HUES48 (cell line): Measurements from ENCODE around the gene C1orf21.

ENCODE experiments used
- H3K27ac ChIP-seq: one replicate; pipeline ENCODE4 v1.7.0; 2013; ENCODE audit warnings: low read depth, low read length, inconsistent platforms
- H3K27me3 ChIP-seq: 2 replicates; pipeline ENCODE4 v1.6.1; 2013; ENCODE audit warnings: mild to moderate bottlenecking, low read length; ENCODE audit not compliant: control insufficient read depth, insufficient read depth
- H3K36me3 ChIP-seq: 2 replicates; pipeline ENCODE4 v1.6.1; 2013; ENCODE audit warnings: low read length; ENCODE audit not compliant: control insufficient read depth, insufficient read depth
- H3K4me1 ChIP-seq: 2 replicates; pipeline ENCODE4 v1.6.1; 2013; ENCODE audit warnings: mild to moderate bottlenecking, low read length; ENCODE audit not compliant: control insufficient read depth, insufficient read depth
- H3K4me3 ChIP-seq: 2 replicates; pipeline ENCODE4 v1.5.1; 2013; ENCODE audit warnings: mild to moderate bottlenecking, low read depth, low read length
- H3K9ac ChIP-seq: 2 replicates; pipeline ENCODE4 v1.6.1; 2013; ENCODE audit warnings: mild to moderate bottlenecking, low read depth, low read length, moderate library complexity
- H3K9me3 ChIP-seq: 2 replicates; pipeline ENCODE4 v1.6.1; 2013; ENCODE audit warnings: low read length; ENCODE audit not compliant: control insufficient read depth, insufficient read depth

Gene C1orf21

GRCh38 chr1:184465489-184466146 lies 78.8 kb downstream of the C1orf21 start:
- Histone ChIP-seq H3K9me3 (no peaks in the 10 kb centered on the region), H3K27me3 (no peaks in the 10 kb centered on the region), H3K4me1 (peaks cover 19% of the 10 kb centered on the region), H3K36me3 (no peaks in the 10 kb centered on the region), H3K4me3 (no peak overlapping the region), H3K9ac (no peak overlapping the region), H3K27ac (no peak overlapping the region)

DNA sequence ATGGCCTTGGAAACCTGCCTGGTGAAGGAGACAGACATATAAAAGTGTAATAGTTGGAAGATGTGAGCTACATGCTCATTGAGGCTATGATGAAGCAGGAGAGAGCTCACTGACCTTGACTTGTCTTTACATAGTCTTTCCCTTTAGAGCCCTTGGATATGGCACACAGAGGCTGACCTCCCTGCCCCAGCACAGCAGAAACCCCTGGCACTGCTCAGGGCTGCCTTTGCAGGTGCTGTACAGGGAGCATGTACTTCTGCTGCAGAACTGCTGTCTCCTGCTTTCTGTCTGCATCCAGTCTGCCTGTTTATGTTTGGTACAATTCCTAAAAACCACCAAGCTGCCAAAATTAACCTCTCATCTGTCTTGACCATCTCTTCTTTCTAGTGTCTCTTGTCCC lies 80.5 kb downstream of the C1orf21 start:
- H3K36me3 ChIP-seq = no peaks in the 10 kb centered on the region
- no peaks in the 10 kb centered on the region for H3K9me3 ChIP-seq
- no peak overlapping the region for H3K4me3 ChIP-seq
- H3K9ac ChIP-seq = no peak overlapping the region
- H3K4me1 ChIP-seq = peaks cover 8% of the 10 kb centered on the region; the same call in 1 of the 2 replicates
- no peak overlapping the region for H3K27ac ChIP-seq
- H3K27me3 ChIP-seq = no peaks in the 10 kb centered on the region

DNA sequence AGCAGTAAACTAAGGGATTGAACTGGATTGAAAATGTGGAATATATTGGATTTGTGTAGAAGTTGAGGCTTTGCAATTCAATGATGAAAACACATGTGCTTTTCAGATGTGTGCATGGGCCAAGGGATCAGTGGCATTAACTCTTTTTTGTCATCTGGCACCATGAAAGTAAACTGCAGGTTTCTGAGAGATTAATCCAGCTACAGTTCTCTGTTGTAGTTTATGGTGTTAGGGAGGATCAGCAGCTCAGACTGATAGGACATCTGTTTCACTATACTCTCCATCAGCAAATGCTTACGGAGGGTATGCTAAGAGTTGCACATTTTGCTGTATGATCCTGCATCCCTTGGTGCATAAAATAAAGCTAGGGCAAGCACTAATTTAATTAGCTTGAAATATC lies 82.6 kb downstream of the C1orf21 start:
- H3K27ac ChIP-seq = no peak overlapping the region
- peaks cover 16% of the 10 kb centered on the region for H3K4me1 ChIP-seq
- H3K9ac ChIP-seq = no peak overlapping the region
- H3K36me3 ChIP-seq = no peaks in the 10 kb centered on the region
- H3K27me3 ChIP-seq = no peaks in the 10 kb centered on the region
- H3K4me3 ChIP-seq = no peak overlapping the region
- H3K9me3 ChIP-seq = no peaks in the 10 kb centered on the region

- H3K36me3 ChIP-seq = no peaks in the 10 kb centered on the region
- no peaks in the 10 kb centered on the region for H3K9me3 ChIP-seq
- H3K4me3 ChIP-seq = no peak overlapping the region
- H3K27me3 ChIP-seq = no peaks in the 10 kb centered on the region
- H3K27ac ChIP-seq = no peak overlapping the region
- H3K4me1 ChIP-seq = peaks cover 13% of the 10 kb centered on the region
- H3K9ac ChIP-seq = no peak overlapping the region
Observed at GRCh38 chr1:184471686-184472085, 84.9 kb downstream of the C1orf21 start.

DNA sequence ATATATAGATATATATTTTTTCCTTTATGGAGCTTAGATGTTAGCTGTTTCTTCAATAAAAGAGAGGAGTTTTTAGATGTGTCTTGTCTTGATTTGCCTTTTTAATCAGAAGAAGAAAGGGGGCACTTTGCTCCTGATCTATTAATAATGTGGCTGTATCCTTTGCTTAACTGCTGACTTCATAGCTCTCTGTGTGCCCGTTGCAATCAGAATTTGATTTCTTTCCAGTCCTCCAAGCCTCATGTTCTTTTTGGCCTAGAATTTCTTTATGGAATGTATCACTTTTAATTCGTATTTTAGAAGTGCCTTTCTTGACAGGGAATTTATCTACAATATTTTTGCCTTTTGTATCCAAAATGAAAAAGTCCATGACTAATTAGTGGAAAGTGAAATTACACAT lies 85.3 kb downstream of the C1orf21 start:
- Histone ChIP-seq H3K27me3 (no peaks in the 10 kb centered on the region), H3K4me3 (no peak overlapping the region), H3K9me3 (no peaks in the 10 kb centered on the region), H3K27ac (no peak overlapping the region), H3K9ac (no peak overlapping the region), H3K4me1 (peaks cover 13% of the 10 kb centered on the region), H3K36me3 (no peaks in the 10 kb centered on the region)

DNA sequence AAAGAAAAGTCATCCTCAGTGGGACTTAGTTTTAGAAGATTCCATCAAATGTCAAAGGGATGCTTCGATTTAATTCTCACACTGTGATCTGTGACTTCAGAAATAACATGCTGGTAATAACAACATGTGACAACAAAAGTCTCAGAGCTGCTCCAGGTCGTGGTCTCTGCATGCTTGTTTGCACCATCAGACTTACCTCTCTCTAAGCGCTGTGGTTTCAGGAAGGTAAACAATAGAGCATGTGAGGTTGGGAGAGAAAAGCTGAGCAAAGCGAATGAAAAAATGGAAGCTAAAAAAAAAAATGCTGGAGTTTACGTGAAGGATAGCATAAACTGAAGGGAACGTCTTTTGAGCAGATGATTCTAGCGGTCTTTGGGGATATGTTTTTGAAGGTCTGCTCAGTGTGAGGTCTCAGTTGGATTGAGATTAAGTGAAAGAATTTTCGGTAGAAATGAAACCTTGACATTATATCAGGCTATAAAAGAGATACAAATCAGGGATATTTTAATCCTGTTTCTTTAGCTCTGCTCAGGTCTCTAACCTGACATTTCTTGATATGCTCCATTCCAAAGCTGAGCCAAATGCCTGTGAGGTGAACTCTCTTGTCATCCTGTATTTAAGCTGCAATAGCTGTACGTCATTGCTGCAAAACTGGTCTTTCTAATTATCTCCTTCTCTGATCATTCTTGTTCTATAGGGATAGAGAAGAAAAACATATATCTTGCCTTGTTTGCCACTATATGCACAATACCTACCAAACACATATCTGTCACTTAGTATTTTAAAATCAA lies 86.5 kb downstream of the C1orf21 start:
- Histone ChIP-seq H3K9ac (no peak overlapping the region), H3K4me1 (peaks cover 13% of the 10 kb centered on the region), H3K9me3 (no peaks in the 10 kb centered on the region), H3K27me3 (no peaks in the 10 kb centered on the region), H3K36me3 (peaks cover 9% of the 10 kb centered on the region; the same call in 1 of the 2 replicates), H3K4me3 (no peak overlapping the region), H3K27ac (no peak overlapping the region)

GRCh38 chr1:184476187-184476586 lies 89.4 kb downstream of the C1orf21 start:
- Histone ChIP-seq H3K36me3 (peaks cover 17% of the 10 kb centered on the region; the same call in 1 of the 2 replicates), H3K27me3 (no peaks in the 10 kb centered on the region), H3K9ac (no peak overlapping the region), H3K4me3 (no peak overlapping the region), H3K27ac (no peak overlapping the region), H3K9me3 (no peaks in the 10 kb centered on the region), H3K4me1 (peaks cover 34% of the 10 kb centered on the region)

DNA sequence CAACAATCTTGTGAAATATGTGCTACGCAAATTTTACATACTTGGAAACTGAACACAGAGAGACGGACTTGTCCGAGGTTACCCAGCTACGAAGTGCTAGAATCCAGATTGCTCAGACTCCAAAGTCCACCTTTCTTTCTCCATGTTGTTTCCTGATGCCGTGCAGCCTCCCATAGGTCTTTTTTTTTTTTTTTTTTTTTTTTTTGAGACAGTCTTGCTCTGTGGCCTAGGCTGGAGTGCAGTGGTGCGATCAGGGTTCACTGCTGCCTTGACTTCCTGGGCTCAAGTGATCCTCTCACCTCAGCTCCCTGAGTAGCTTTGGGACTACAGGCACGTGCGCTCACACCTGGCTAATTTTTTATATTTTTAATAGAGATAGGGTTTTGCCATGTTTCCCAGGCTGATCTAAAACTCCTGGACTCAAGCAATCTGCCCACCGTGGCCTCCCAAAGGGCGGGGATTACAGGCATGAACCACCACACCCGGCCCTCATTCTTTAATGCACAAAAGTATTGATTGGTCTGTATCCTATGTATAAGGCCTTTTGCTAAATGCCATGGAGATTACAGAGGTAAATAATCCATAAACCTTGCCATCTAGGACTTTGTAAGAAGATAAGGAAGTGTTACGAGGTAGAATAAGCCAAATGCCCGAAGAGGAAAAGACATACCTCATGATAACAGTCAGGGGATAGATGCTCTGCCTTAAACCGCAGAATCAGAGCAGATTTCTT lies 92.8 kb downstream of the C1orf21 start:
- peaks cover 45% of the 10 kb centered on the region for H3K4me1 ChIP-seq
- H3K9ac ChIP-seq = no peak overlapping the region
- no peaks in the 10 kb centered on the region for H3K27me3 ChIP-seq
- no peak overlapping the region for H3K4me3 ChIP-seq
- peaks cover 21% of the 10 kb centered on the region; the same call in 1 of the 2 replicates for H3K36me3 ChIP-seq
- peak overlapping the region; percentile 86 for H3K27ac ChIP-seq
- no peaks in the 10 kb centered on the region for H3K9me3 ChIP-seq

- Histone ChIP-seq H3K27me3 (no peaks in the 10 kb centered on the region), H3K27ac (peak overlapping the region; percentile 86), H3K4me1 (peaks cover 43% of the 10 kb centered on the region), H3K4me3 (0 out of 2 replicates have a peak overlapping the region, but pooled peaks have one; percentile 9), H3K9ac (no peak overlapping the region), H3K36me3 (peaks cover 21% of the 10 kb centered on the region; the same call in 1 of the 2 replicates), H3K9me3 (no peaks in the 10 kb centered on the region)
Observed at GRCh38 chr1:184480736-184481135, 93.9 kb downstream of the C1orf21 start.

DNA sequence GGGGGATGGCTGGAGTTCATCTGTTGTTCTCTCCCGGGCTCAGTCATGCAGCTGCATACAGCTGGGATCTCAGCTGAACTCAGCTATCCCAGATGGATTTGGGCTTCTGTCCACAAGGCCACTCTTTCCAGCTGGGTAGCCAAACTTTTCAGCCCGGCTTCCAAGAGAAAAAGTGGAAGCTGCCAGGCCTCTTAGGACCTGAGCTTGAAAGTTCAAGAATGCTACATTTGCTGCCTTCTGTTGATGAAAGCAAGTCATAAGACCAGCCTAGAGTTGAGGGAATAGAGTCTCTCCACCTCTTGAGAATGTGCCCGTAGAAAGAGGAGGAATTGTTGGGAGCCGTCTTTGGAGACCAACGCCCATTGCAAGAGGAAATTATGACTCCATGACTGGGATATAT lies 95.3 kb downstream of the C1orf21 start:
- Histone ChIP-seq H3K4me1 (peaks cover 56% of the 10 kb centered on the region), H3K27ac (no peak overlapping the region), H3K9ac (no peak overlapping the region), H3K9me3 (no peaks in the 10 kb centered on the region), H3K27me3 (no peaks in the 10 kb centered on the region), H3K36me3 (peaks cover 21% of the 10 kb centered on the region; the same call in 1 of the 2 replicates), H3K4me3 (no peak overlapping the region)
